NCI-H748 (cell line): ENCODE measurements around the gene STAT1.
"Not testable (repeated sequence)": the region's sequence is repeated elsewhere in the genome, so short reads cannot be mapped to it uniquely, and the experiment has no call there.

Experiments
- DNase-seq: peaks from one replicate; lab custom pipeline; 2025; ENCODE audit not compliant: unreplicated experiment; lab: John Stamatoyannopoulos, UW

Gene STAT1

DNA sequence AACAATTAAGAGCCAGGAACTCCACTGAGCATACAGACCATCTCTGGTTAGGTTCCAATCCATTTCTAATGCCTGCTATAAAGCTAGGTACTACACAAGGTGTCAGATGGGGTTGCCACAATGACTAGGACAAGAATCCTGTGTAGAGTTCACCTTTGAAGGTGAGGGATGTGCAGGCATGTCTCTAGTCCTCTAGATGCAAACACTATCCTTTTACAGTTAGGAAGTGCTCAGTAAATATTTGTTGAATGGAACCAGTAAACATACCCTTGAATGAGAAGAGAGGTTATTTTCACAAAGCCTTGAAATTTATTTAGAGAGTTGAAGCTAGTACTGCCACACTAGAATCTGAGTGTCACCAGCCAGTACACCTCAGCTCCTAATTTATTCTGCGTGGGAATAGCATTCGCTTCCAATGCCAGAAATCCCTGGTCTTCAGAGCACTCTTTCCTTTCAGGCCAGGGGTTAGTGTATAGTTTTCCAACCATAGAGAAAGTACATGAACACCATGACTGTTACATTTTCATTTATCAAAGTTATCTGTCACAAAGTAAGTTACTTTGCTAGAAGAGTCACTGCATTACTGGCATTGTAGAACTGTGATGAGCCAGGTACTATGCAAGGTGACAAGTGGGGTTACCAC lies 48.3 kb downstream of the STAT1 start:
- no peak for DNase-seq

DNA sequence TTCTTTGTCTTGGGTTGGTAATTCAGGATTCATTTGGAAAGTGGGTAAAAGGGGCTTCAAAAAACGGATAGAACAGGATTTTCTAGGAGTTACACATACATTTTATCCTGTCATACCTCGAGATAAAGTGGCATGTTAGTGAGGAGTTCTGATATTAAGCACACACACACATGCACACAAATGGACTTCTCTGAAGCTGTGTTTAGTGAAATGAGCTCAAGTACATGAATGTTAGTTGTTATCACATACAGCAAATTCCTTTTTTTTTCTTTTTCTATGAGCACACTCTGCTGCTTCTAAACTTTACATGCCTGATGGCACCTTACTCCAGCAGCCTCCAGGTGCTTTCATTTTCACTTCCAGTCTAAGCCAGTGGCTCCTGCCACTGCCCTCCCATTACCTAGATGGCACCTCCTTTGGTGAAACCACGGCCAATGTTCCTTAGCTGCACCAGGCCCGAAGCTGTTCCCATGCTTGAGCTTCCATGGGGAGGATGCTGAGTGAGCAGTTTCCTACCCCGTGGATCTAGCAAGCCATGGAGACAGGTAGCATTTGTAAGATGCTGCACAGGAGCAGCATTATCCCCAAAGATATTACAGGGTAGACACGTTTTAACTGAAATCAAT lies 49.7 kb downstream of the STAT1 start:
- DNase-seq, result no peak

DNA sequence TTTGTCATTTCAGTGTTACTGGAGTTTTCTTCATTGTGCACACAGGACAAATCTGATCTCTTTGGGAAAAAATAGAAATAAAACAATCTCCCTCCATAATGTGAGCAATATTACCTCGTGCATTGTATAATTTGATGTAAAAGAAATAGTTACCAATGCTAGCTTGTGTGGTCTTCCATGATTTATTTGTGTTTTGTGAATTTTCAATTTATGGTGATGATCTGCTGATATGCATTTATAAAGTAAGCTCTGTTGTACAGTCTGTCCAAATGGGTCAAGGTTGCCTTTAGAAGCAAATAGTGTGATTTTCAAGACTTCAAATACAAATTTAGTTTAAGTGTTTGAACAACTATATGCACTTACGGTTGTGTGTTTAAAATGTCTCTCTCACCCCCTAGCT lies 50.9 kb downstream of the STAT1 start:
- no peak for DNase-seq

- no peak for DNase-seq
These were observed 52.0 kb downstream of the STAT1 start for GRCh38 chr2:190961918-190962487.

GRCh38 chr2:190961117-190961516 lies 52.9 kb downstream of the STAT1 start:
- not testable (repeated sequence) for DNase-seq

- DNase-seq, result no peak
These were observed 53.8 kb downstream of the STAT1 start for GRCh38 chr2:190959911-190960788.

DNA sequence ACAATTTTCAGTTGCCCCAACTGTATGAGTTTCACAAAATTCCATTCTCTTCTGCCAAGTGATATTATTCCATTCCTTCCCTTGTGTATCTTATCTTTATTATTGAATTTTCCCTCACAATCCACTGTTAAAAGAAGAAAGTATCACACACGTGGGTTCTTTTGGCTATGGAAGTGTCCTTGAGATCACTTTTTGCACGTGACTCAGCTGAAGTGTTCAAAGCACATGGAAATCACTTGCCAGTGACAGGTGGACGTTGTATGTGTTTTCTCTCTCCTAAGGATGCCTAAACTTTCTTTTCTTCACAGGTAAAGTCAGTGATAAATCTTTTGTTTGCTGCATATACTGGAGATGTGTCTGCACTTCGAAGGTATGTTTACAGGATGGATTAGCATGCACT lies 60.7 kb downstream of the STAT1 start:
- no peak for DNase-seq

- no peak for DNase-seq
These were observed 63.4 kb downstream of the STAT1 start for GRCh38 chr2:190950566-190950991.

DNA sequence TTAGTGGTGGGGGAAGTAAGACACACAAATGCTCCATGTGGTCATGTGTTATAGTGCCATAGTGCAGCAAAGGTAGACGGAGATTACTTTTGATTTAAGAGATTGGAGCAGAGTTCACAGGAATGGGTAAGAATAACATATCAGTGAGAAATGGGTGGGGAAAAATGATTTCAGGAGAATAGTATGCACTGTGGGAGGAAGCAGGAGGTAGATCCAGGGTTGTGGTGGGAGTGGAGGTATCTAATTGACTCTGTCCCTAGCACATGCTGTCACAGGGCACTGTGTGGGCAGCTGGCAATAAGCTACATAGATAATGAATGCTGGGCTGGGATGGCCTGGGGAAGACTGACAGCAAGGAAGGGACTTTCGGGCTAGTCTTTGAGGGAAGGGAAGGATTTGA lies 65.3 kb downstream of the STAT1 start:
- DNase-seq, result no peak

GRCh38 chr2:190947711-190948251 lies 66.2 kb downstream of the STAT1 start:
- DNase-seq, result peak; percentile 32

DNA sequence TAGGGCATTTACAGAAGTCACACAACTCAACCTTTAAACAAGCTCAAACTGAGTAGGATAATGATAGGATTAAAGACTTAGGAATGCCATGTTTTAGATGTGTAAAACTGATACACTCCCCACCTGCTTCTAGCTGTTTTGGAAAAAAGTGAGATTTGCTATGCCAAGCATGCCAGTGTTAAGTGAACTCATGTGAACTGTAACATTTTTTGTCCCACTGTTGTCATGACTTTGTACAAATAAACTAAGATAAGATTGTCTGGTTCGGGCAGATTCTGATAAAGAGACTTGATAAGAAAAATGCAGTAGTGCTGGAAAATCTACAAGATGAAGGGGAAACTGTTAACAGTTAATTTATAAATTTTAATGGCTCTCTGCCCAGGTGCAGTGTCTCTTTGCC lies 66.8 kb downstream of the STAT1 start:
- no peak for DNase-seq

DNA sequence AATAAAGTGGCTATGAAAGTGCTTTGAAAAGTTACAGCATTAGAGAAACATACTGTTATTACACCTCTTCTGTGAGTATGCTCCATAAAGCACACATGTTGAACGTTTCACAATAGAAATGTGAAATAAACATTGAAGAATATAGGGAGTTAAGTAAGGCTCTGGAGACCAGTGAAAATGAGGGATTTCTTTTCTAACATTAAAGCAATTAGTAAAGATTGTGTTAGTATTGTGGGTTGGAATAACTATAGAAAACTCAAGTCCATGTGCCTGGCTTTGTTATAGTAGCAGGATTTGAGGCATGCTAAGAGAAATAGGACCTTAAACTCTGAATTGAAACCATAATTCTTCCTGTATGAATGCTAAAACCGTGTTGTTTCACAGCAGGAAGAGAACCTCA lies 70.3 kb downstream of the STAT1 start:
- no peak for DNase-seq

GRCh38 chr2:190942697-190943096 lies 71.3 kb downstream of the STAT1 start:
- DNase-seq, result no peak

DNA sequence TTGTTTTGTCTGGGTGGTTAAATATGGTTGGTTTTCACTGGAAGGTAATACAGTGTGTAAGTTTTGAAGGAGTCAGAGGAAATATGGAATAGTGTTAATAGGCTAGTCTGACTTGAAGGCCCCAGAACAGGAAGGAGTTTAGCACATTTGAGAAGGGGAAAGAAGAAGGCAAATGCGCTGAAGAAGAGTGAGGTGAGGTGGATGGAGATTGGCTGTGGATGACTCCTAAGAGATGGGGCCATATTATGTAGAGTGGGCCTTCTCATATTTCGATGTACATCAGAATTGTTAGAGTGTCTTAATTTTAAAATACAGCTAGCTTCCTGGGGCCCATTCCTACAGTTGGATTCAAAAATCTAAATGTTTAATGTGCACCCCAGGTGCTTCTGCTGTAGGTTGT lies 72.4 kb downstream of the STAT1 start:
- DNase-seq, result no peak

DNA sequence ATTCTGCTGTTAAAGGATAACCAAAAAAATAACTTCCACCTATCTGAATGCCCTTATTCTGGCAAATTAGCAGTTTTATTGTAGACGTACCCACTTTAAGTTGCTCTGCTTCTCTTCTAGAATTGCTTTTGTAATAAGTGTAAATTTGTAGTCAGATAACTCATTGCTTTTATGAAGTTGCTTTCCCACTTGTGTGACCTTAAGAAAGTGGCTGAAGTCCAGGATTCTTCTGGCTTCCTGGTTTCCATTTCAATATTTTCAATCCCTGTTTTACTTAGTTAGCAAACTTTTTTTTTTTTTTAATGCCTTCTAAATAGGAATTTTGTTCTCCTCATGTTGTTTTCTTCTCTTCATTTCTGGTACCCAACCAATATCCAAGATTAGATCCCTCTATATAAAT lies 73.5 kb downstream of the STAT1 start:
- no peak for DNase-seq

DNA sequence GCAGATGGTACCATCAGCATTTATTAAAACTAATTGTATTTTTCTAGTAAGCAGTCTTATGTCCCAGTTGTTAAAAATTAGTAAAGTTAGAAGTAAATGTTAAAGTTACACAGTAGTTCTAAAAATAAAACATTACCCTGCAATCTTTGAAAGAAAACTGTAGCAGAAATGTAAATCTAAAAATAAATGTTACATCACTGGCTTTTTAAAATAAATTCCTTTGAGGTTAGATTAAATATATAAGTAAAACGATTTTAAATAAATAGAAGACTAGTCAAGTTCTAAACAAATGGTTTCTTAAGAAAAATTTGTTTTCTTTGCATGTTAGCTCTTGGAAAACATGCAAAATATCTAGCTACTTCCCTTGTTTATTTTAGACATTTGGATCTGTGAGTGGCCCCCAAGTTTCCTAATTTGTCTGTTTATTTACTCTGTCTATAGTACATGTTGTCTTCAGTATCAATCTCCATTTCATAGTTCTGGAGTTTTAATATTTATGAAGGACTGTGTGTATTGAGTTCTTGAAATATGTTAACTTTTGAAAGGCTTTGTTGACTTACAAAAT lies 75.1 kb downstream of the STAT1 start:
- DNase-seq, result no peak

GRCh38 chr2:190935054-190935453 lies 78.9 kb downstream of the STAT1 start:
- no peak for DNase-seq

DNA sequence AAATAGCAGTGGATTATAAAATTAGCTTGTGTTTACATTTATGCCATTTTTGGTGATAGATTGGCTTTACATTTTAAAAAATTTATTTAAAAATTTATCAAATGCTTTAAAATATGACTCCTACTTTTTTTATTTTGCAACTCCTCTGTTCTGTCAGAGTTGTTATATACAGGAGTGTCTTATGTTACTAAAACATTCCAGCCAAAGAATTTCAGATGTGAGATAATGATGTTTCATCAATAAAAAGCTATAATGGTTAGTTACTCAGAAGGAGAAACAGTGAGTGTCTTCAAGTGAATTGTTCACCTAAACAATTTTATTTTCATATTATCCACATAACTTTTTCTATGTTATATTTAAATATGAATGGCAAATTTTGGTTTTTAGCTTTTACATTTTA lies 80.6 kb downstream of the STAT1 start:
- no peak for DNase-seq

- no peak for DNase-seq
These were observed 81.5 kb downstream of the STAT1 start for GRCh38 chr2:190932514-190932913.

- DNase-seq, result no peak
These were observed 83.6 kb downstream of the STAT1 start for GRCh38 chr2:190930411-190930810.

GRCh38 chr2:190929919-190930318 lies 84.1 kb downstream of the STAT1 start:
- no peak for DNase-seq
